ENCODE measurements around the gene GMDS.

GMDS gene

DNA sequence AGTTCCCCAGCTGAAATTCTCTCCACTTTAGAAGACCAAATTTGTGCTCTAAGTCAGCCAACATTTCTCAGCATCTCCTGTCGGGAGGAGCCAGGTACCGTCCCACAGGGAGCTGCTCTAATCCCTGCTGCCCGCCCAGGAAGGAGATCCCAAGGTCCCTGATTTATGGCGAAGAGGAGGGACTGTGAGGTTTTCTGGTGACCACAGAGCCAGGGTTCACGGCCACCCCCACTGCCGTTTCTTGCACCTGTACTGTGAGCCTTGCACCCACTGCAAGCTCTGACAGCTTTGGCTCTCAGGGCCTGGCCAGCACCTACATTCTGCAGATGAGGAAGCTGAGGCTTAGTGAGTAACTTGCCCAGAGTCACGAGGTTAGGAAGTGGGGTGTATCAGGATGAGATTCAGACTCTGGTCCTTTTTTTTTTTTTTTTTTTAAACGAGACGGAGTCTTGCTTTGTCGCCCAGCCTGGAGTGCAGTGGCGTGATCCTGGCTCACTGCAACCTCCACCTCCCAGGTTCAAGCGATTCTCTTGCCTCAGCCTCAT, 600.8 kb downstream of the GMDS start:
- no peak for DNase-seq (ENCODE audit: low spot score)

GRCh38 chr6:1643830-1644445, 601.5 kb downstream of the GMDS start:
- DNase-seq (ENCODE audit: low spot score), result no peak

DNA sequence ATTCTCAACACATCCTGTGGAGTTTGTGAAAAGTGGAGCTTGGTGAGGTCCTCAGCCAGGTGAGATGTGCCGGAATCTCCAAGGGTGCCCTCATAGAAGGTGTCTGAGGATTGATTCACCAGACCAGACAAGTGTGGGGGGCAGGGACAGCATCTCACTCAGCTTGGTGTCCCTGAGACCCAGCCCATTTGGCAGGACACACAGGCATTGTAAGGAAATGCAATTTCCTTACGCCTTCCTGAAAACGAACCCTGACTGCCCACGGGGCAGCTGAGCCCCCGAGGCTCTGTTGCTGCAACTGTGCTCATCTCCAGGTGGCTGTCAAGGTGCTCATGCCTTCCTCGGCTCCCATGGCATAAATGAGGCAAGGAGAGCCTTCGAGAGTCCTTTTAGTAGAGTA, 602.3 kb downstream of the GMDS start:
- no peak for DNase-seq (ENCODE audit: low spot score)

GRCh38 chr6:1641343-1641885, 604.0 kb downstream of the GMDS start:
- no peak for DNase-seq (ENCODE audit: low spot score)

- no peak for DNase-seq (ENCODE audit: low spot score)
Observed at GRCh38 chr6:1640476-1640875, 604.9 kb downstream of the GMDS start.

DNA sequence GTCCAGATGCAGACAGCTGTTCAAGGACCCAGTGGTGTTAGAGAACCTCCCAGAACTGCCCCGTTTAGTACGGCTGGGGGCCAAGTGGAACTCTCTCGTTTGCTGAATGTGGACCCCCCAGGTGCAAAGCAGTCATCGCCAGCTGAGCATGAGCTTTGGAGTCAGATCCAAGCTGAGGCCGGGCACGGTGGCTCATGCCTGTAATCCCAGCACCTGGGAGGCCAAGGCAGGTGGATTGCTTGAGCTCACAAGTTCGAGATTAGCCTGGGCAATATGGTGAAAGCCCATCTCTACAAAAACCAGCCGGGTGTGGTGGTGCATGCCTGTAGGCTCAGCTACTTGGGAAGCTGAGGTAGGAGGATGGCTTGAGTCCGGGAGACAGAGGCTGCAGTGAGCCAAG, 606.0 kb downstream of the GMDS start:
- no peak for DNase-seq (ENCODE audit: low spot score)

- DNase-seq (ENCODE audit: low spot score), result no peak
Observed at GRCh38 chr6:1636971-1637871, 608.2 kb downstream of the GMDS start.

DNA sequence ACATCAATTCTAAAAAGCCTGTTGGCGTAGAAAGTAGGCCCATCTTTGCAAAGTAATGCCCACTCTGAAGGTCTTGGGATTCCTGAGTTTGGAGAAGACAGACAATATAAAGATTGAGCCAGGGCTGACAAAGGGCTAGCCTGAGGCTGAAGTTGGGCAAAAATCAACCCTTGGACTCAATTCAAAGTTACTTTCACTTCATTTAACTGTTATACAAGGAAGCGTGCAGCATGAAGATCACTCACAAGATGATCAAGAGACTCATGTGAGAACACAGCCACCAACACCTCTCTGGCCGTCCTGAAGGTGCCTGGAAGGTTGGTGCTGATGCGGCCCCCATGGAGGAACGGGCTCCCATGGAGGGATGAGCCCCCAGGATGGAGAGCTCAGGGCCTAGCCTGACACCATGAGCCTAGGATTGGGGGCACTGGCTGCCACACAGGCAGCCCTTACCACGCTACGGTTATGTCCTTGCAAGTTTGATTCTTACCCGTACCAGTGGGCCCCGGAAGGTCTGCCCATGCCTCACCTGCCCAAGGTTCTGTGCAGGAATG, 609.1 kb downstream of the GMDS start:
- no peak for DNase-seq (ENCODE audit: low spot score)

DNA sequence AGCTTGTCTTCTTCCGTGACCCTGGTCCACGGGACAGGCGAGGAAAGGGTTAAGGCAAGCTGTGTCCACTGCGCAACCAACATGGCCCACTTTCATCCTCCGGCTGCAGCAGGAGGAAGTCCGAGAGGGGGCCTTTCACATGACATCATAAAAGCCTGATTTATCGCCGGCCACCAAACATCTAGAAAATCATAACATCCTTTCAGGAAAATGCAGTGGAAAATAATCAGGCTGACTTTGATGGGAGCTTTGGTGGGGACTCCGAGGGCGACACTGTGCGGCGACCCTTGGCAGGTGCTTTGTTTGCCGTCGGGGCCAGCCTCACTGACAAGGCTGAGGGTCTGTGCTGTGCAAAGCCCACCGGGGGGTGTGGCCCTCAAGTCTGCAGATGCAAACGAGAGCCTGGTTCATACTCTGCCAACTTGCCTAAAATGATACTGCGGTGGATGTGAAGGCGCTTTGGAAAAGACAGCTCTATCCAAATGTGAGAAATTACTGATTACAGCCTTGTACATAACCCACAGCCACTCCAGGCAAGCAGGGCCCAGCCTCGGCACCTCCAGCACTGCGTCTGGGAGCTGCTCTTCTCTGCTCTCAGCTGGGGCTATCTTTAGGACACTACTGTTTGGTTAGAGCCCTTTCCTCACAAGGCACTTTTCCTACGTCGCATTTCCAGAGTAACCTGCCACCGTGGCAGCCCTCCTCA, 609.9 kb downstream of the GMDS start:
- DNase-seq (ENCODE audit: low spot score), result no peak

- DNase-seq (ENCODE audit: low spot score), result no peak
Observed at GRCh38 chr6:1634081-1634480, 611.3 kb downstream of the GMDS start.

DNA sequence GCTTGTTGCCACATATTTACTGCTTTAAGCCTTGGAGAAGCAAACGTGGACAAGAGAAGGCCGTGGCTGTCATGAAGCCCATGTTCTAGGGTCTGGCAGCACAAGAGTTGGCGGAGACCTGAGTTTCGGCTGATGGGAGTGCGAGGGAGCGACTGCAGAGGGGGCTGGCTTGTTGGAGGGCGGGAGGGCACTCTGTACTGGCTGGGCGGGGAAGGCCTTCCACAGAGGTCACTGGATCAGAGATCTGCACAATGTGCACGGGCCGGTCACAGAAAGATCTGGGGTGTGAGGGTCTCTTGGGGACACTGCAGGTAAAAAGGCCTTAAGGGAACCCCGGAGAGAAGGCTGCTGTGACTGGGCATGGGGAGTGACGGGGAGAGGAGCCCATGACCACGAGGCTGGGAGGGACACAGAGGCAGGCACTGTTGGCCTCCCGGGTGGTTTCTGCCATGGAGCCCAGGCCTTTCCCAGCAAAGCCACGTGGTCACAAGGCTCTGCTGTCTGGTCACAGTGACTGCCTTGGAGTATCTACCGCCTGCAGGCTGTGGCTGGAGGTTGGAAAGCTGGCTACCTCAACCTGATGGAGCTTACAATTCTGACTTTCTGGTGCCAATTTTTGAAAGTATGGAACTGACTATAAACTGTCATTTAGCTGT, 611.9 kb downstream of the GMDS start:
- DNase-seq (ENCODE audit: low spot score), result no peak

DNA sequence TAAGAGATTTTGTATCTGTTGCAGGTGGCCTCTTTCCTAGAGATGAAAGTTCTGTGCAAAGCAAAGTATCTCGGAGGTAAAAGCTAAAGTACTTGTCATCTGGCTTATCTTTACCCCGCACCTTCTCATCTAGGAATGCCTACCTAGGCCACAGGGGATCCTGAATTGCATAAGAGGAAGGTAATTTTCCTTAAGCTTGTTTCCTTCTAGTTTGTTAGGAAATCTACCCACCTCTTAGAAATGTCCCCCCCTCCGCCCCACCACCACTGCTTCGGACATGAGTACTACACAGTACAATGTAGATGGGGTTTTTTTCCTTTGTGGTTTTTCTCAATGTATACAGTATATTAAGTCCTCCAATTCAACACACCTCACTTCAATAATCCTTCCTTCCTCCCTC, 614.2 kb downstream of the GMDS start:
- DNase-seq (ENCODE audit: low spot score), result no peak

DNA sequence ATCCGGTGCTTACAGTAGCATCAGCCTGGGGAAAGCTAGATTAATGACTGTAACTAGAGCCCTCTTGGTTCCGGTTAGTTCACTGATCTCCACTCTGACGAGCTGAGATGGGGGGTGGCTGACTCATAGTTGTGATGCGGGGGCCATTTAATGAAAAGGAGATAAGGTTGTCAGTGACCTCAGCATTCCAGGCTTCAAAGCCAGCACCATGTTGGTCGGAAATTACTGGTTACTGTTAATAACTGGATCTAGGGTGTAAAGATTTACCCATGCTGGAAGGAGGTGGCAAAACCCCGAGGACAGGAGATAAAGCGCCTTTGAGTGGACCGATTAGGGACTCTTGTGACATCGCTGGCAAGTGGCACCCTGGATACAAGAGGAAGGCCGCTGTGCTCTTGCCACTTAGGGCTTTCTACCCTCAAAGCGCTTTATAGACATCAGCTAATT, 614.6 kb downstream of the GMDS start:
- DNase-seq (ENCODE audit: low spot score), result no peak

GRCh38 chr6:1630212-1630770, 615.1 kb downstream of the GMDS start:
- DNase-seq (ENCODE audit: low spot score), result no peak

GRCh38 chr6:1629316-1629715, 616.1 kb downstream of the GMDS start:
- DNase-seq (ENCODE audit: low spot score), result no peak

- no peak for DNase-seq (ENCODE audit: low spot score)
Observed at GRCh38 chr6:1627827-1628560, 617.4 kb downstream of the GMDS start.

GRCh38 chr6:1626481-1626880, 618.9 kb downstream of the GMDS start:
- peak; percentile 28 for DNase-seq (ENCODE audit: low spot score)

- no peak for DNase-seq (ENCODE audit: low spot score)
Observed at GRCh38 chr6:1625794-1626435, 619.5 kb downstream of the GMDS start.

DNA sequence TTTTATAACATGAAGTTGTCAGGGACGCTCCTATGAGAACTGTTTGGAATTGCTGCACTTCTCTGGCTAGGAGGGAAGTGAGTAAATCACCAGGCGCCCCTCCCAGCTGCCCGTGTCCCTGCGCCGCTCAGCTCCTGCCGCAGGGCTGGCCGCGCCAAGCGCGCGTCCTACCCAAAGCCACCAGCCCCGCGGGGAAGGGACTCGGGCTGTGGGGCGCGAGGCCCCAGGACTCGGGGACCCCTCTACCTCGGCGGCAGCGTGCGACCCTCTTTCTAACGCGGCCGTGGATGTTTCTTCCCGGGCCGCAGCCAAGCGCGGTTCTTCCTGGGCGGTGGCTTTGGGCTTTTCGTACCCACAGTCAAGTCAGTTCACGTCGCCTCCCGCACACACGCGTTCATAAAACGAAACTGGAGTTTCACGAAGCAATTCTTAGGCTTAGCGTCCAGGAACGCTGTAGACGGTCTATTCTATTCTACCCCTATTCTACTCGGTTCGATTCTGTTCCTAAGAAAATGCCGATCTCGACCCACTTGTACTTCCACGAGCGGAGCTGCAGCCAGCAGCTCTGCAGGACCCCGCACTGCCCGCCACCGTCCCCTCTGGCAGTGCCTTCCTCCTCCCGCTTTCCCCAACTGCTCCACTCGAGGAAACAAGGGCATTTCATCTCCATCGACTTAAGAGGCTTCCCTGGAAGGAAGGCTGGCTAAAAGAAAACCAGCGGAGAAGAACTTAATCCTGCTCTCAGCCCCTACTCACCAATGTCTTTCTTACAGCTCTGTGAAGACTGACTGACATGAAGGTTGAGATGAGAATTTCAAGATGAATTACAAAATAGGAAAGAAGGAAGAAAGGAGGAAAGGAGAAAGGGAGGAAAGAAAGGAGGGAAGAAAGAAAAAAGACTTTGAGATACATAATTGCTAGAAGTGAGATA, 620.3 kb downstream of the GMDS start:
- no peak for DNase-seq (ENCODE audit: low spot score)

All from COLO829 (cell line).